Panc1 (cell line): ENCODE results near the gene ATXN1. TPM values are rescaled to one million over a fixed set of nuclear protein-coding genes. Genes with fewer than 3 reads are reported as not detected.

Experiments used
- ATAC-seq: fragments of 200-7000 bp; cut with Tn5 transposase; 2 replicates; pipeline ENCODE4 v1.9.1; 2020; ENCODE audit warnings: mild to moderate bottlenecking, moderate library complexity
- BruUV-seq: library from RNA; stranded (reverse); fragments of 400-500 nt; replicated peaks from 2 replicates; lab custom pipeline; 2021; lab: Mats Ljungman, UMichigan
- CTCF ChIA-PET: fragments of 300-600 bp; sonication (Branson Sonifier 250); formaldehyde crosslinking; loops from one replicate; lab custom pipeline; 2022; ENCODE audit warnings: antibody characterized with exemption; lab: Charles Lee
- POLR2A ChIA-PET: fragments of 300-600 bp; sonication (Branson Sonifier 250); formaldehyde crosslinking; loops from one replicate; lab custom pipeline; 2022; ENCODE audit warnings: antibody characterized with exemption; lab: Charles Lee
- DNase-seq: peaks from one replicate; pipeline ENCODE4 v3.0.0-alpha.2; 2010; ENCODE audit warnings: low read depth, low spot score
- H3K27ac ChIP-seq: 2 replicates; pipeline ENCODE4 v1.5.1; 2011; ENCODE audit warnings: mild to moderate bottlenecking, low read length, inconsistent platforms
- H3K27me3 ChIP-seq: fragments of 200-500 bp; sonication (Bioruptor generic); 2 replicates; pipeline ENCODE4 v1.6.0; 2014; ENCODE audit warnings: low read length, inconsistent platforms; ENCODE audit not compliant: control insufficient read depth, insufficient read depth
- H3K36me3 ChIP-seq: fragments of 200-500 bp; sonication (Bioruptor generic); 2 replicates; pipeline ENCODE4 v1.5.1; 2014; ENCODE audit warnings: inconsistent platforms, mild to moderate bottlenecking, low read length, moderate library complexity; ENCODE audit not compliant: control insufficient read depth, insufficient read depth
- H3K4me1 ChIP-seq: 2 replicates; pipeline ENCODE4 v1.5.1; 2011; ENCODE audit warnings: inconsistent platforms, mild to moderate bottlenecking, low read length, moderate library complexity; ENCODE audit not compliant: control insufficient read depth, insufficient read depth
- H3K4me3 ChIP-seq, 2 experiments: 2 replicates each; pipeline ENCODE4 v1.5.1; 2011 to 2012; ENCODE audit warnings: low read depth in 2 of 2, low read length in 2 of 2, mild to moderate bottlenecking in 2 of 2, inconsistent platforms in 1 of 2, moderate library complexity in 1 of 2
- H3K9me3 ChIP-seq: fragments of 200-500 bp; sonication (Bioruptor generic); 2 replicates; pipeline ENCODE4 v1.5.1; 2014; ENCODE audit warnings: low read depth, mild to moderate bottlenecking, inconsistent platforms, low read length, moderate library complexity; ENCODE audit not compliant: control insufficient read depth, insufficient read depth
- CTCF ChIP-seq: fragments of 450-650 bp; IDR thresholded peaks from 2 replicates; pipeline ENCODE4 v1.5.1; 2017; ENCODE audit warnings: mild to moderate bottlenecking
- POLR2AphosphoS5 ChIP-seq: IDR thresholded peaks from 2 replicates; pipeline ENCODE4 v1.6.1; 2012; ENCODE audit warnings: mild to moderate bottlenecking, low read depth, low read length, moderate library complexity
- REST ChIP-seq, 2 experiments: IDR thresholded peaks; 2 replicates each; pipeline ENCODE4 v1.6.1; 2011 to 2012; ENCODE audit warnings: low read depth in 2 of 2, control low read depth in 1 of 2, low read length in 1 of 2, mild to moderate bottlenecking in 1 of 2, moderate library complexity in 1 of 2; ENCODE audit not compliant: insufficient read depth in 1 of 2
- SIN3A ChIP-seq: IDR thresholded peaks from 2 replicates; pipeline ENCODE4 v1.6.1; 2012; ENCODE audit warnings: low read depth, mild to moderate bottlenecking, low read length, moderate library complexity, borderline replicate concordance; ENCODE audit not compliant: insufficient read depth
- TCF7L2 ChIP-seq: IDR thresholded peaks from 2 replicates; pipeline ENCODE4 v1.6.1; 2011; ENCODE audit warnings: mild to moderate bottlenecking, low read depth, low read length, inconsistent platforms
- in situ Hi-C: cut with HindIII; loops from 2 replicates; pipeline ENCODE4 v1.10.0; 2016; ENCODE audit warnings: low sequenced_read_pairs, low pct_unique_long_range_greater_than_20kb
- intact Hi-C: fragments of 100-400 bp; cut with micrococcal nuclease; formaldehyde crosslinking; loops from one replicate; pipeline ENCODE4 v1.10.0; 2022; ENCODE audit not compliant: unreplicated experiment
- total RNA-seq: library from RNA; stranded (reverse); gene quantifications from one replicate; pipeline ENCODE4 v1.2.1, GENCODE V29; 2021; ENCODE audit not compliant: unreplicated experiment

ATXN1 gene
- total RNA-seq, 1 experiment from 2014 or later = 67.1 TPM

- intact Hi-C loops = no loop called here
- H3K27me3 ChIP-seq = no peaks in the 10 kb centered on the region
- POLR2A ChIA-PET = no interaction called here
- H3K27ac ChIP-seq = no peak overlapping the region
- ATAC-seq (no peak), DNase-seq (no peak)
- H3K4me1 ChIP-seq = no peaks in the 10 kb centered on the region
- CTCF ChIA-PET = no interaction called here
- BruUV-seq = no TSS peak
- no peaks in the 10 kb centered on the region for H3K9me3 ChIP-seq
- H3K4me3 ChIP-seq = no peak overlapping the region
- TF ChIP-seq REST (IDR thresholded peaks at IDR 0.05; ENCODE audit: insufficient read depth in 1 of 2, low read depth in 2 of 2, low read length in 1 of 2) (no peak), TCF7L2 (no peak), SIN3A (no peak), POLR2AphosphoS5 (no peak), CTCF (no peak)
- in situ Hi-C loops = no loop called here
- no peaks in the 10 kb centered on the region for H3K36me3 ChIP-seq
Observed at GRCh38 chr6:16369989-16370388, 391.3 kb downstream of the ATXN1 start.

DNA sequence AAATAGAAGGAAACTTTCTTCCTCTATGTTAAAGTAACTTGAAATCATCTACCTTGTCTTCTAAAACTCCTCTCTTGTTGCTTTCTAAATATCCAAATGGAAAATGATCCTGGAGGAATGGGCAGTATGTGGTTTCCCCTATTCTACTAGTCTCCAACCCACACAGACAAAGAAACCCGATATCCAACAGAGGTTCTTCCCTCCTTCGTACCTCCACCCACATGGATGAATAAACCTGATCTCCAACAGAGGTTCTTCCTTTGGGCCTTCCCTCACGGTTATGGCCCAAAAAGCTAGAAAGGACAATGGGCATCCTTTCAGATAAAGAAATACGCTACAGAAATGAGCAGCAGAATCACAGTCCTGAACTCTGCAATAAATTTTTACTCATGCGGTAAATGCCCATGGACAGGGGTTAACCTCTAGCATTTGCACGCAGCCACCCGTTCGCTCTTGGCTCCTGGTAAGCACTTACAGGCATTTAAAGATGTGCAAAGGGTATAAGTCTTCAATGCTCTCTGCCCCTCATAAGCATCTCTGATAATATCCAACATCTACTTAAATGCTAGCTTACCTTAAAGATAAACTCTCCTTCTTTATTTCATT is 392.0 kb downstream of the ATXN1 start:
- ATAC-seq = no peak
- Histone ChIP-seq H3K27me3 (no peaks in the 10 kb centered on the region), H3K27ac (no peak overlapping the region), H3K4me1 (no peaks in the 10 kb centered on the region), H3K4me3 (no peak overlapping the region), H3K9me3 (no peaks in the 10 kb centered on the region), H3K36me3 (no peaks in the 10 kb centered on the region)
- no peak for DNase-seq
- in situ Hi-C loops (no loop called here), intact Hi-C loops (no loop called here)
- POLR2A ChIA-PET = no interaction called here
- no peak for TF ChIP-seq REST (IDR thresholded peaks at IDR 0.05; ENCODE audit: insufficient read depth in 1 of 2, low read depth in 2 of 2, low read length in 1 of 2)
- no peak for TF ChIP-seq CTCF
- TF ChIP-seq POLR2AphosphoS5 = no peak
- TF ChIP-seq SIN3A = no peak
- no TSS peak for BruUV-seq
- CTCF ChIA-PET = no interaction called here
